K562 (cell line): ENCODE measurements around the gene PLXNA2. TPM values are rescaled to one million over a fixed set of nuclear protein-coding genes. Genes with fewer than 3 reads are reported as not detected.

Experiments
- ATAC-seq: fragments of 200-7000 bp; cut with Tn5 transposase; 3 replicates; pipeline ENCODE4 v1.9.1; 2020; ENCODE audit warnings: moderate library complexity
- BruUV-seq: library from RNA; stranded (reverse); fragments of 400-500 nt; replicated peaks from 2 replicates; lab custom pipeline; 2021; lab: Mats Ljungman, UMichigan
- CTCF ChIA-PET: fragments of 300-600 bp; formaldehyde crosslinking; extraction: SDS; loops from one replicate; lab custom pipeline; 2021; ENCODE audit warnings: low intra/inter-chr PET ratio; lab: Yijun Ruan, JAX
- POLR2A ChIA-PET: fragments of 300-600, 350-650 bp; sonication (Branson Sonifier 250); formaldehyde crosslinking; extraction: SDS; loops from one replicate; lab custom pipeline; 2021; ENCODE audit warnings: antibody characterized with exemption, inconsistent platforms; lab: Yijun Ruan, JAX
- DNase-seq, 4 experiments: peaks; one replicate each; pipeline versions ENCODE4 v3.0.0 to v3.0.0-alpha.2; 2011 to 2018; ENCODE audit warnings: low spot score in 3 of 4, mixed read lengths in 3 of 4; ENCODE audit errors: extremely low read depth in 1 of 4
- FAIRE-seq: peaks from 2 replicates; lab custom pipeline; 2011; peaks lifted over from hg19 to GRCh38; lab: Jason Lieb, UNC
- H2AFZ ChIP-seq: 2 replicates; pipeline ENCODE4 v1.6.0; 2011; ENCODE audit warnings: low read depth, low read length, control low read depth, inconsistent platforms
- H3K27ac ChIP-seq: fragments of 200-600 bp; 3 replicates; pipeline ENCODE4 v1.8.0; 2011; ENCODE audit warnings: low read depth, mild to moderate bottlenecking, control low read depth, inconsistent platforms, low read length, moderate library complexity, mixed read lengths; ENCODE audit errors: extremely low read depth
- H3K27me3 ChIP-seq, 2 experiments: fragments of 300-600 bp in 1 of 2; 2 replicates in 1 of 2; 3 replicates in 1 of 2; pipeline versions ENCODE4 v1.6.0 to v1.8.0; 2011; ENCODE audit warnings: inconsistent platforms in 2 of 2, low read length in 2 of 2, mild to moderate bottlenecking in 1 of 2, mixed read lengths in 1 of 2, moderate library complexity in 1 of 2; ENCODE audit not compliant: control insufficient read depth in 2 of 2, insufficient read depth in 2 of 2
- H3K36me3 ChIP-seq: fragments of 300-600 bp; 3 replicates; pipeline ENCODE4 v1.8.0; 2011; ENCODE audit warnings: mild to moderate bottlenecking, low read length, inconsistent platforms; ENCODE audit not compliant: control insufficient read depth, insufficient read depth
- H3K4me1 ChIP-seq, 2 experiments: fragments of 200-600 bp in 1 of 2; replicated peaks in 1 of 2; 2 replicates in 1 of 2; 3 replicates in 1 of 2; pipeline versions ENCODE4 v1.5.1 to v1.8.0; 2011; ENCODE audit warnings: inconsistent platforms in 2 of 2, low read length in 2 of 2, mild to moderate bottlenecking in 1 of 2, mixed read lengths in 1 of 2, moderate library complexity in 1 of 2; ENCODE audit not compliant: control insufficient read depth in 2 of 2, insufficient read depth in 2 of 2
- H3K4me2 ChIP-seq: 2 replicates; pipeline ENCODE4 v1.6.1; 2011; ENCODE audit warnings: low read length, control low read depth, inconsistent platforms, mixed read lengths; ENCODE audit not compliant: insufficient read depth
- H3K4me3 ChIP-seq: fragments of 200-600 bp; sonication (generic), shearing (Covaris generic); 2 replicates; pipeline ENCODE4 v1.5.1; 2016; ENCODE audit warnings: control low read depth, inconsistent platforms
- H3K79me2 ChIP-seq: fragments of 200-600 bp; 3 replicates; pipeline ENCODE4 v1.8.0; 2011; ENCODE audit warnings: low read length, inconsistent platforms; ENCODE audit not compliant: control insufficient read depth, insufficient read depth
- H3K9ac ChIP-seq, 2 experiments: 2 replicates each; pipeline versions ENCODE4 v1.6.0 to v1.6.1; 2011; ENCODE audit warnings: low read depth in 2 of 2, low read length in 2 of 2, control low read depth in 1 of 2, inconsistent platforms in 1 of 2, mild to moderate bottlenecking in 1 of 2, mixed read lengths in 1 of 2; ENCODE audit not compliant: insufficient read depth in 1 of 2
- H3K9me1 ChIP-seq: one replicate; pipeline ENCODE4 v1.6.0; 2011; ENCODE audit warnings: inconsistent platforms, mild to moderate bottlenecking, low read length, moderate library complexity; ENCODE audit not compliant: control insufficient read depth, insufficient read depth
- H3K9me3 ChIP-seq: replicated peaks from 2 replicates; pipeline ENCODE4 v1.5.1; 2011; ENCODE audit warnings: low read depth, low read length, inconsistent platforms; ENCODE audit not compliant: control insufficient read depth, insufficient read depth
- H4K20me1 ChIP-seq: replicated peaks from 2 replicates; pipeline ENCODE4 v1.6.1; 2011; ENCODE audit warnings: low read length, inconsistent platforms, mixed read lengths; ENCODE audit not compliant: control insufficient read depth, insufficient read depth
- DIDO1 ChIP-seq: fragments of 450-650 bp; IDR thresholded peaks from 2 replicates; pipeline ENCODE4 v1.6.1; 2016; ENCODE audit warnings: low read depth, missing biosample characterization, missing genetic modification characterization
- E2F4 ChIP-seq: sonication (generic); formaldehyde crosslinking; IDR thresholded peaks from 2 replicates; pipeline ENCODE4 v1.8.0; 2022; ENCODE audit warnings: mild to moderate bottlenecking, low read depth, missing genetic modification reagents
- FOXJ3 ChIP-seq: sonication (generic); formaldehyde crosslinking; IDR thresholded peaks from 2 replicates; pipeline ENCODE4 v1.4.0; 2020; ENCODE audit warnings: mild to moderate bottlenecking, missing genetic modification reagents
- PURB ChIP-seq: sonication (generic); formaldehyde crosslinking; IDR thresholded peaks from 2 replicates; pipeline ENCODE4 v1.9.0; 2021; ENCODE audit warnings: low read depth, mild to moderate bottlenecking, missing genetic modification reagents
- RBBP5 ChIP-seq: fragments of 200-600 bp; sonication (generic); IDR thresholded peaks from 2 replicates; pipeline ENCODE4 v1.6.1; 2012; ENCODE audit warnings: borderline replicate concordance, mild to moderate bottlenecking, low read length, control low read depth, inconsistent platforms; ENCODE audit not compliant: insufficient read depth, poor library complexity, severe bottlenecking
- SMARCC2 ChIP-seq: fragments of 450-650 bp; IDR thresholded peaks from 2 replicates; pipeline ENCODE4 v1.6.1; 2017; ENCODE audit warnings: antibody characterized with exemption, moderate library complexity, mild to moderate bottlenecking, low read depth
- STAT6 ChIP-seq: sonication (generic); formaldehyde crosslinking; IDR thresholded peaks from 2 replicates; pipeline ENCODE4 v1.8.1; 2023; ENCODE audit warnings: mild to moderate bottlenecking, missing genetic modification reagents
- WGBS: fragments of 100-300 bp; shearing (Covaris generic); methylation state at CpG from one replicate; pipeline ENCODE4 v1.1.6; 2016; ENCODE audit warnings: low coverage, mixed read lengths; ENCODE audit not compliant: insufficient coverage; ENCODE audit errors: missing lambda C conversion rate; 5-methylcytosine and 5-hydroxymethylcytosine counted together
- in situ Hi-C: fragments of 300-500 bp; cut with MboI; formaldehyde crosslinking; loops from 4 replicates; pipeline ENCODE4 v1.15.0; 2018; ENCODE audit warnings: inconsistent platforms, mixed read lengths
- intact Hi-C: fragments of 100-400 bp; cut with micrococcal nuclease; formaldehyde crosslinking; loops from 2 replicates; pipeline ENCODE4 v1.14.2; 2022
- polyA plus RNA-seq, 8 experiments: library from polyadenylated mRNA; depleted of rRNA in 4 of 8; stranded (reverse) in 5 of 8; unstranded in 3 of 8; fragments of >200 nt; fragmentation: Nextera tagmentation in 2 of 8; fragmentation: Illumina TruSeq in 1 of 8; extraction: Ambion mirVana in 2 of 8; extraction: Trizol in 1 of 8; gene quantifications; 2 replicates each; pipeline versions ENCODE4 v1.2.1 to v1.2.3, GENCODE V29; 2011 to 2014; ENCODE audit warnings: inconsistent platforms in 1 of 8, missing spikeins in 1 of 8
- total RNA-seq, 7 experiments: library from RNA; depleted of rRNA in 6 of 7; stranded (reverse); fragments of >200 nt in 6 of 7; fragmentation: Illumina TruSeq in 2 of 7; extraction: Trizol in 2 of 7; gene quantifications; 2 replicates each; pipeline versions ENCODE4 v1.2.1 to v1.2.3, GENCODE V29; 2011 to 2021; ENCODE audit warnings: low replicate concordance in 1 of 7

Gene PLXNA2
- total and polyA plus RNA-seq, 9 of the 15 experiments (the other 6 are each of a cell fraction or from before 2014, with no cell fraction given): 0.01 to 1.3 (median 0.32) TPM

GRCh38 chr1:208110296-208110695, 133.9 kb downstream of the PLXNA2 start (continued):
- TF ChIP-seq STAT6 (CRISPR knock-in tag): no peak

DNA sequence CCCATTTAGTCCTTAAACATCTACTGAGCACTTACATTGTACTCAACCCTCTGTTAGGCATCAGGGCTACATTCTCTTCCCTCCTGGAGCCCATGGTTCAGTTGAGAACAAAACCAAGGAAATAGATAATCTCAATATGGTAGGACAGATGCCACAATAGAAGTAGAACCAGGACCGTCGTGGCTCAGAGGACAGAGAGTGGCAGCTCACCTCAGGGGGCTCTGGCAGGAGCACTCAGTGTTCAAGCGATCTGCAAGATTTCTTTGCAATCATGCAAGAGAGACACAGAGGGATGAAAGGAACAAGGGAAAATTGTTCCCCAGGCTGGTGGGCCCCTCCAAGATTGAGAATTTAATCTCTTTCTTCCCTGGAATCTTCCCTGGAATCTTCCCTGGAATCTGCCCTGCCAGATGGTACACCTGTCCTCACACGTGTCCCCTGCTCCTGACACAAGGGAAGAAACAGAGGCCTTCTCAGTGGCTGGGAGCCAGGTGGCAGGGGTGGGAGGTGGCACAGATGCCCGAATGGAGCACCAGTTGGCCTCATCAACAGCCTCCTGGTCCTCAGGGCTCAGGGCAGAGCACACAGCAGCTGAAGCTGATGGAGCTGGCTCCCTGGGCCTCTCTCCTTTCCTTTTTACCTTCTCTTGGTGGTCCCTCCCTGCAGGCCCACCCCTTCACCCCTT, 135.4 kb downstream of the PLXNA2 start:
- no TSS peak for BruUV-seq
- in situ Hi-C loops: no loop called here
- Histone ChIP-seq H3K27me3 (peaks cover 48 to 72% of the 10 kb centered on the region in 2 experiments), H2AFZ (no peak overlapping the region), H3K9ac (no peak overlapping the region), H3K9me1 (no peaks in the 10 kb centered on the region), H3K4me2 (no peak overlapping the region), H4K20me1 (no peaks in the 10 kb centered on the region; the same call in 1 of the 2 replicates), H3K4me1 (no peaks in the 10 kb centered on the region), H3K27ac (no peak overlapping the region), H3K36me3 (no peaks in the 10 kb centered on the region), H3K79me2 (no peaks in the 10 kb centered on the region), H3K9me3 (no peaks in the 10 kb centered on the region), H3K4me3 (no peak overlapping the region)
- ATAC-seq (no peak), FAIRE-seq (no peak), DNase-seq (no peak)
- intact Hi-C loops: no loop called here
- TF ChIP-seq E2F4: no peak
- no peak for TF ChIP-seq SMARCC2
- TF ChIP-seq RBBP5: no peak
- TF ChIP-seq FOXJ3 (CRISPR knock-in tag): no peak
- TF ChIP-seq PURB (CRISPR knock-in tag): no peak
- no peak for TF ChIP-seq DIDO1 (tag)
- 0% methylated on average over 5 of the region's 5 CpGs for WGBS
- POLR2A ChIA-PET: interaction anchor here (0.6 kb wide), 1 partner anchor 206 kb away, joined by 3 read pairs; no protein-coding TSS in a partner anchor
- CTCF ChIA-PET: no interaction called here
